HepG2 (cell line): Measurements from ENCODE around the gene ADRA1B. TPM values are rescaled to one million over a fixed set of nuclear protein-coding genes. Genes with fewer than 3 reads are reported as not detected.

Experiments
- ATAC-seq: fragments of 200-7000 bp; cut with Tn5 transposase; 3 replicates; pipeline ENCODE4 v1.9.1; 2020; ENCODE audit warnings: mild to moderate bottlenecking, moderate library complexity
- BruUV-seq: library from RNA; stranded (reverse); fragments of 400-500 nt; replicated peaks from 2 replicates; lab custom pipeline; 2021; lab: Mats Ljungman, UMichigan
- CTCF ChIA-PET: fragments of 300-600 bp; formaldehyde crosslinking; extraction: SDS; loops from one replicate; lab custom pipeline; 2021; ENCODE audit warnings: low total read pairs, inconsistent platforms, low intra/inter-chr PET ratio; lab: Yijun Ruan, JAX
- POLR2A ChIA-PET: fragments of 350-600 bp; sonication (Branson Sonifier 250); formaldehyde crosslinking; loops from one replicate; lab custom pipeline; 2020; ENCODE audit warnings: antibody characterized with exemption, inconsistent platforms; lab: Yijun Ruan, JAX
- DNase-seq: peaks from one replicate; pipeline ENCODE4 v3.0.0-alpha.2; 2015; ENCODE audit warnings: low spot score
- FAIRE-seq: peaks from 3 replicates; lab custom pipeline; 2011; peaks lifted over from hg19 to GRCh38; lab: Jason Lieb, UNC
- H2AFZ ChIP-seq: one replicate; pipeline ENCODE4 v1.6.1; 2011; ENCODE audit warnings: low read length, inconsistent platforms
- H3K27ac ChIP-seq: fragments of 300-600 bp; 3 replicates; pipeline ENCODE4 v1.8.0; 2011; ENCODE audit warnings: mixed run types, mild to moderate bottlenecking, mixed read lengths, low read length, inconsistent platforms; ENCODE audit not compliant: insufficient read depth; ENCODE audit errors: extremely low read length
- H3K27me3 ChIP-seq, 2 experiments: fragments of 200-600 bp in 1 of 2; 2 replicates in 1 of 2; 3 replicates in 1 of 2; pipeline versions ENCODE4 v1.6.0 to v1.8.0; 2011; ENCODE audit warnings: low read length in 2 of 2, mild to moderate bottlenecking in 2 of 2, moderate library complexity in 2 of 2, inconsistent platforms in 1 of 2; ENCODE audit not compliant: insufficient read depth in 2 of 2, control insufficient read depth in 1 of 2
- H3K36me3 ChIP-seq, 2 experiments: fragments of 200-600 bp in 1 of 2; replicated peaks in 1 of 2; 2 replicates in 1 of 2; 3 replicates in 1 of 2; pipeline versions ENCODE4 v1.5.1 to v1.8.0; 2011; ENCODE audit warnings: low read length in 2 of 2, inconsistent platforms in 1 of 2; ENCODE audit not compliant: insufficient read depth in 2 of 2, control insufficient read depth in 1 of 2
- H3K4me1 ChIP-seq: 2 replicates; pipeline ENCODE4 v1.5.1; 2012; ENCODE audit warnings: low read length, inconsistent platforms; ENCODE audit not compliant: insufficient read depth
- H3K4me2 ChIP-seq: 2 replicates; pipeline ENCODE4 v1.6.0; 2011; ENCODE audit warnings: low read depth, low read length, inconsistent platforms
- H3K4me3 ChIP-seq, 3 experiments: fragments of 200-600 bp in 1 of 3; sonication (generic), shearing (Covaris generic) in 1 of 3; replicated peaks in 1 of 3; 2 replicates each; pipeline ENCODE4 v1.5.1; 2011 to 2016; ENCODE audit warnings: low read length in 3 of 3, inconsistent platforms in 2 of 3, low read depth in 2 of 3, mild to moderate bottlenecking in 2 of 3, control low read depth in 1 of 3, mixed read lengths in 1 of 3; ENCODE audit not compliant: insufficient read depth in 1 of 3
- H3K79me2 ChIP-seq: one replicate; pipeline ENCODE4 v1.6.1; 2011; ENCODE audit warnings: low read length, inconsistent platforms; ENCODE audit not compliant: insufficient read depth
- H3K9ac ChIP-seq: 2 replicates; pipeline ENCODE4 v1.6.0; 2011; ENCODE audit warnings: mild to moderate bottlenecking, low read depth, low read length, inconsistent platforms; ENCODE audit not compliant: insufficient read depth
- H3K9me3 ChIP-seq: 2 replicates; pipeline ENCODE4 v1.5.1; 2012; ENCODE audit warnings: mild to moderate bottlenecking, low read length
- H4K20me1 ChIP-seq: 2 replicates; pipeline ENCODE4 v1.6.0; 2011; ENCODE audit warnings: inconsistent platforms, mild to moderate bottlenecking, low read length, moderate library complexity; ENCODE audit not compliant: insufficient read depth
- ATM ChIP-seq: fragments of 450-650 bp; IDR thresholded peaks from 2 replicates; pipeline ENCODE4 v1.7.1; 2017; ENCODE audit warnings: mild to moderate bottlenecking, borderline replicate concordance
- GATA4 ChIP-seq: sonication (generic); IDR thresholded peaks from 2 replicates; pipeline ENCODE4 v1.6.1; 2016; ENCODE audit warnings: antibody characterized with exemption, low read depth, borderline replicate concordance
- GRHL1 ChIP-seq: sonication (generic); formaldehyde crosslinking; conservative IDR thresholded peaks from 2 replicates; pipeline ENCODE4 v1.8.0; 2022; ENCODE audit warnings: missing genetic modification reagents
- MXI1 ChIP-seq: IDR thresholded peaks from 3 replicates; pipeline ENCODE4 v1.6.1; 2012; ENCODE audit warnings: low read depth, low read length, inconsistent platforms, borderline replicate concordance
- POLR2AphosphoS5 ChIP-seq: IDR thresholded peaks from 2 replicates; pipeline ENCODE4 v1.6.1; 2012; ENCODE audit warnings: low read depth, low read length
- PRMT3 ChIP-seq: sonication (generic); formaldehyde crosslinking; IDR thresholded peaks from 2 replicates; pipeline ENCODE4 v1.8.1; 2022; ENCODE audit warnings: low read depth, mild to moderate bottlenecking, moderate library complexity, missing genetic modification reagents, borderline replicate concordance
- RFX3 ChIP-seq: IDR thresholded peaks from 2 replicates; pipeline ENCODE4 v1.6.1; 2016; ENCODE audit warnings: missing biosample characterization, missing genetic modification reagents
- ZFP41 ChIP-seq: sonication (generic); formaldehyde crosslinking; IDR thresholded peaks from 2 replicates; pipeline ENCODE4 v1.4.0; 2020; ENCODE audit warnings: mild to moderate bottlenecking, missing genetic modification reagents, borderline replicate concordance
- ZNF367 ChIP-seq: sonication (generic); formaldehyde crosslinking; IDR thresholded peaks from 2 replicates; pipeline ENCODE4 v1.4.0; 2020; ENCODE audit warnings: missing genetic modification reagents, borderline replicate concordance
- ZNF556 ChIP-seq: sonication (generic); formaldehyde crosslinking; IDR thresholded peaks from 2 replicates; pipeline ENCODE4 v1.4.0; 2020; ENCODE audit warnings: mild to moderate bottlenecking, missing genetic modification reagents, borderline replicate concordance
- ZNF644 ChIP-seq: IDR thresholded peaks from 2 replicates; pipeline ENCODE4 v1.6.1; 2016; ENCODE audit warnings: low read depth
- ZNF766 ChIP-seq: sonication (generic); formaldehyde crosslinking; IDR thresholded peaks from 2 replicates; pipeline ENCODE4 v1.5.0; 2020; ENCODE audit warnings: missing genetic modification reagents, borderline replicate concordance
- in situ Hi-C: cut with HindIII; loops from 2 replicates; pipeline ENCODE4 v1.10.0; 2017; ENCODE audit warnings: low pct_unique_long_range_greater_than_20kb; ENCODE audit not compliant: extremely low pct_ligation_motif_present
- intact Hi-C: fragments of 100-400 bp; cut with micrococcal nuclease; formaldehyde crosslinking; loops from one replicate; pipeline ENCODE4 v1.10.0; 2022; ENCODE audit not compliant: unreplicated experiment
- polyA plus RNA-seq, 8 experiments: library from polyadenylated mRNA; depleted of rRNA in 3 of 8; stranded (reverse) in 7 of 8; unstranded in 1 of 8; fragments of >200 nt; fragmentation: Illumina TruSeq in 4 of 8; extraction: Trizol in 4 of 8; gene quantifications; 2 replicates each; pipeline versions ENCODE4 v1.2.1 to v1.2.3, GENCODE V29; 2011 to 2016; ENCODE audit warnings: low read depth in 4 of 8, missing spikeins in 1 of 8, mixed read lengths in 1 of 8; ENCODE audit not compliant: insufficient read depth in 1 of 8
- total RNA-seq, 5 experiments: library from RNA; depleted of rRNA; stranded (reverse); fragments of >200 nt; fragmentation: Illumina TruSeq; extraction: Trizol; gene quantifications; 2 replicates each; pipeline ENCODE4 v1.2.3, GENCODE V29; 2016; ENCODE audit warnings: low read depth in 1 of 5
- TF ChIP-seq, protein P1 (sequence below): sonication (generic); formaldehyde crosslinking; IDR thresholded peaks from 2 replicates; pipeline ENCODE4 v1.4.0; 2020; ENCODE audit warnings: missing genetic modification reagents, borderline replicate concordance
- TF ChIP-seq, protein P2 (sequence below): sonication (generic); formaldehyde crosslinking; IDR thresholded peaks from 2 replicates; pipeline ENCODE4 v1.4.0; 2020; ENCODE audit warnings: missing genetic modification reagents
- TF ChIP-seq, protein P3 (sequence below): fragments of 450-650 bp; IDR thresholded peaks from 2 replicates; pipeline ENCODE4 v1.6.1; 2017

Gene ADRA1B
- total and polyA plus RNA-seq, 2 of the 13 experiments (the other 11 are each of a cell fraction or from before 2014, with no cell fraction given), result not detected

DNA sequence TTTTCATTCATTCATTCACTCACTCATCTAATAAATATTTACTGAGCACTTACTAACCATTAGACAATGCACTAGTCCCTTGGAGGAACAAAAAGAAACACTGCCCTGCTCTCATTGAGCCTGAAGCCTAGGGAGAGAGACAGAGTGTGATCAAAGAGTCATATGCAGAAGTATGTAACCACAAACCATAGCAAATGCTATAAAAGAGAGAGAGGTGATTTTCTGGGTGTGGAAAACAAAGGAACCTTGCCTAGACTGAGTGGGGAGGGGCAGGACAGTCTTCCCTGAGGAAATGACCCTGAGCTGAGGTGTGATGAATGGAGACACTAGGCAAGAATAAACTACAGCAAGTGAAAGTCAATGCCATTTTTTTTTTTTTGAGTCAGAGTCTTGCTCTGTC lies 10.8 kb upstream of the ADRA1B start:
- H3K36me3 ChIP-seq, result no peaks in the 10 kb centered on the region
- H3K4me2 ChIP-seq, result no peak overlapping the region
- peaks cover 0 to 5% of the 10 kb centered on the region in 2 experiments; a peak in 2 of 5 replicates for H3K27me3 ChIP-seq
- H3K9me3 ChIP-seq, result no peaks in the 10 kb centered on the region
- CTCF ChIA-PET, result no interaction called here
- POLR2A ChIA-PET, result no interaction called here
- no TSS peak for BruUV-seq
- no peak overlapping the region for H3K4me3 ChIP-seq
- DNase-seq (no peak), ATAC-seq (no peak), FAIRE-seq (no peak)
- no peak overlapping the region for H3K9ac ChIP-seq
- in situ Hi-C loops (no loop called here), intact Hi-C loops (no loop called here)
- no peak overlapping the region for H2AFZ ChIP-seq
- no peaks in the 10 kb centered on the region for H3K79me2 ChIP-seq
- no peaks in the 10 kb centered on the region for H4K20me1 ChIP-seq
- H3K4me1 ChIP-seq, result no peaks in the 10 kb centered on the region
- TF ChIP-seq, protein P1, sequence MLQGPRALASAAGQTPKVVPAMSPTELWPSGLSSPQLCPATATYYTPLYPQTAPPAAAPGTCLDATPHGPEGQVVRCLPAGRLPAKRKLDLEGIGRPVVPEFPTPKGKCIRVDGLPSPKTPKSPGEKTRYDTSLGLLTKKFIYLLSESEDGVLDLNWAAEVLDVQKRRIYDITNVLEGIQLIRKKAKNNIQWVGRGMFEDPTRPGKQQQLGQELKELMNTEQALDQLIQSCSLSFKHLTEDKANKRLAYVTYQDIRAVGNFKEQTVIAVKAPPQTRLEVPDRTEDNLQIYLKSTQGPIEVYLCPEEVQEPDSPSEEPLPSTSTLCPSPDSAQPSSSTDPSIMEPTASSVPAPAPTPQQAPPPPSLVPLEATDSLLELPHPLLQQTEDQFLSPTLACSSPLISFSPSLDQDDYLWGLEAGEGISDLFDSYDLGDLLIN (CRISPR knock-in tag), result no peak
- TF ChIP-seq ZNF644 (CRISPR knock-in tag), result no peak
- TF ChIP-seq, protein P2, sequence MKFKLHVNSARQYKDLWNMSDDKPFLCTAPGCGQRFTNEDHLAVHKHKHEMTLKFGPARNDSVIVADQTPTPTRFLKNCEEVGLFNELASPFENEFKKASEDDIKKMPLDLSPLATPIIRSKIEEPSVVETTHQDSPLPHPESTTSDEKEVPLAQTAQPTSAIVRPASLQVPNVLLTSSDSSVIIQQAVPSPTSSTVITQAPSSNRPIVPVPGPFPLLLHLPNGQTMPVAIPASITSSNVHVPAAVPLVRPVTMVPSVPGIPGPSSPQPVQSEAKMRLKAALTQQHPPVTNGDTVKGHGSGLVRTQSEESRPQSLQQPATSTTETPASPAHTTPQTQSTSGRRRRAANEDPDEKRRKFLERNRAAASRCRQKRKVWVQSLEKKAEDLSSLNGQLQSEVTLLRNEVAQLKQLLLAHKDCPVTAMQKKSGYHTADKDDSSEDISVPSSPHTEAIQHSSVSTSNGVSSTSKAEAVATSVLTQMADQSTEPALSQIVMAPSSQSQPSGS, result no peak
- TF ChIP-seq GRHL1 (CRISPR knock-in tag), result no peak
- no peak for TF ChIP-seq RFX3
- TF ChIP-seq ZNF556 (CRISPR knock-in tag), result no peak
- TF ChIP-seq, protein P3, sequence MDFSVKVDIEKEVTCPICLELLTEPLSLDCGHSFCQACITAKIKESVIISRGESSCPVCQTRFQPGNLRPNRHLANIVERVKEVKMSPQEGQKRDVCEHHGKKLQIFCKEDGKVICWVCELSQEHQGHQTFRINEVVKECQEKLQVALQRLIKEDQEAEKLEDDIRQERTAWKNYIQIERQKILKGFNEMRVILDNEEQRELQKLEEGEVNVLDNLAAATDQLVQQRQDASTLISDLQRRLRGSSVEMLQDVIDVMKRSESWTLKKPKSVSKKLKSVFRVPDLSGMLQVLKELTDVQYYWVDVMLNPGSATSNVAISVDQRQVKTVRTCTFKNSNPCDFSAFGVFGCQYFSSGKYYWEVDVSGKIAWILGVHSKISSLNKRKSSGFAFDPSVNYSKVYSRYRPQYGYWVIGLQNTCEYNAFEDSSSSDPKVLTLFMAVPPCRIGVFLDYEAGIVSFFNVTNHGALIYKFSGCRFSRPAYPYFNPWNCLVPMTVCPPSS, result no peak
- TF ChIP-seq POLR2AphosphoS5, result no peak
- TF ChIP-seq ATM, result no peak
- TF ChIP-seq ZNF766 (CRISPR knock-in tag), result no peak
- TF ChIP-seq ZFP41 (CRISPR knock-in tag), result no peak
- TF ChIP-seq MXI1, result no peak
- TF ChIP-seq ZNF367 (CRISPR knock-in tag), result no peak
- no peak for TF ChIP-seq PRMT3 (CRISPR knock-in tag)
- no peak for TF ChIP-seq GATA4
- no peak overlapping the region for H3K27ac ChIP-seq
